ENCODE measurements around the gene ALOX15B. TPM values are rescaled to one million over a fixed set of nuclear protein-coding genes. Genes with fewer than 3 reads are reported as not detected.
A peak's percentile ranks its signal among the peaks of the same experiment; 100 is the strongest.

The ALOX15B gene
- polyA plus RNA-seq, 3 donors = 1.7 to 2.8 (median 2.0) TPM

- no peaks in the 10 kb centered on the region for H3K27me3 ChIP-seq (ENCODE audit: control insufficient read depth in 2 of 2, insufficient read depth in 2 of 2, low read length in 2 of 2)
- WGBS (ENCODE audit: insufficient coverage) = 100% methylated on average over 5 of the region's 7 CpGs
- H3K4me2 ChIP-seq (replicated peaks; ENCODE audit: extremely low read depth, low read length, poor library complexity, severe bottlenecking) = no peak overlapping the region
- no peaks in the 10 kb centered on the region for H3K9me3 Mint-ChIP-seq
- H3K36me3 Mint-ChIP-seq = peaks cover 0 to 4% of the 10 kb centered on the region in 2 donors
- H4K20me1 ChIP-seq (ENCODE audit: insufficient read depth, low read length) = no peaks in the 10 kb centered on the region
- intact Hi-C loops (cut with micrococcal nuclease) = loop anchor here in 1 of 2 donors (10.0 kb wide), 1 partner anchor 307 kb away; no protein-coding TSS in a partner anchor
- DNase-seq = no peak
- H3K4me3 ChIP-seq (replicated peaks in 1 of 3; ENCODE audit: low read depth in 2 of 3, low read length in 3 of 3) = no peak overlapping the region
- H3K9ac ChIP-seq (ENCODE audit: insufficient read depth, low read length, poor library complexity, severe bottlenecking) = no peak overlapping the region
- TF ChIP-seq CTCF (IDR thresholded peaks at IDR 0.05) = no peak
- no peak overlapping the region for H2AFZ ChIP-seq (ENCODE audit: insufficient read depth, low read depth, low read length, poor library complexity, severe bottlenecking)
- peaks cover 0 to 2% of the 10 kb centered on the region in 2 donors for H3K36me3 ChIP-seq (replicated peaks in 1 of 2; ENCODE audit: control insufficient read depth in 1 of 2, insufficient read depth in 2 of 2, low read length in 2 of 2)
- H3K27ac Mint-ChIP-seq = no peak overlapping the region
- H3K27me3 Mint-ChIP-seq (ENCODE audit: low read depth in 3 of 3) = peaks cover 0 to 3% (median under 1%) of the 10 kb centered on the region in 3 donors
- H3K4me1 ChIP-seq (ENCODE audit: control insufficient read depth in 1 of 2, insufficient read depth in 2 of 2, low read length in 2 of 2) = peaks cover 26 to 30% of the 10 kb centered on the region in 2 donors
- peaks cover 27% of the 10 kb centered on the region for H3K4me1 Mint-ChIP-seq
- H3K9me3 ChIP-seq (replicated peaks in 1 of 2; ENCODE audit: control insufficient read depth in 1 of 2, insufficient read depth in 1 of 2, low read length in 2 of 2) = no peaks in the 10 kb centered on the region
- H3K79me2 ChIP-seq (ENCODE audit: insufficient read depth, low read length) = no peaks in the 10 kb centered on the region
- H3K27ac ChIP-seq (ENCODE audit: low read depth in 1 of 2, low read length in 2 of 2) = no peak overlapping the region
- H3K4me3 Mint-ChIP-seq = no peak overlapping the region
These were observed 13.0 kb downstream of the ALOX15B start for GRCh38 chr17:8051831-8052230.

- Histone ChIP-seq H3K79me2 (ENCODE audit: insufficient read depth, low read length) (no peaks in the 10 kb centered on the region), H3K36me3 (replicated peaks in 1 of 2; ENCODE audit: control insufficient read depth in 1 of 2, insufficient read depth in 2 of 2, low read length in 2 of 2) (peaks cover 0 to under 1% of the 10 kb centered on the region in 2 donors), H3K4me3 (replicated peaks in 1 of 3; ENCODE audit: low read depth in 2 of 3, low read length in 3 of 3) (no peak overlapping the region), H2AFZ (ENCODE audit: insufficient read depth, low read depth, low read length, poor library complexity, severe bottlenecking) (no peak overlapping the region), H3K9ac (ENCODE audit: insufficient read depth, low read length, poor library complexity, severe bottlenecking) (no peak overlapping the region), H3K4me2 (replicated peaks; ENCODE audit: extremely low read depth, low read length, poor library complexity, severe bottlenecking) (no peak overlapping the region), H3K4me1 (ENCODE audit: control insufficient read depth in 1 of 2, insufficient read depth in 2 of 2, low read length in 2 of 2) (peaks cover 34 to 37% of the 10 kb centered on the region in 2 donors), H4K20me1 (ENCODE audit: insufficient read depth, low read length) (no peaks in the 10 kb centered on the region), H3K27me3 (ENCODE audit: control insufficient read depth in 2 of 2, insufficient read depth in 2 of 2, low read length in 2 of 2) (no peaks in the 10 kb centered on the region), H3K27ac (ENCODE audit: low read depth in 1 of 2, low read length in 2 of 2) (no peak overlapping the region), H3K9me3 (replicated peaks in 1 of 2; ENCODE audit: control insufficient read depth in 1 of 2, insufficient read depth in 1 of 2, low read length in 2 of 2) (no peaks in the 10 kb centered on the region)
- Mint-ChIP-seq H3K27ac (no peak overlapping the region), H3K27me3 (ENCODE audit: low read depth in 3 of 3) (peaks cover 0 to 3% (median 0%) of the 10 kb centered on the region in 3 donors), H3K4me3 (no peak overlapping the region), H3K9me3 (no peaks in the 10 kb centered on the region), H3K36me3 (peaks cover 0 to 2% of the 10 kb centered on the region in 2 donors), H3K4me1 (peaks cover 34% of the 10 kb centered on the region)
- no CpG with 5 or more reads among the region's 6 CpGs for whole genome bisulfite sequencing (ENCODE audit: insufficient coverage)
- TF ChIP-seq CTCF (IDR thresholded peaks at IDR 0.05) = peak; percentile 19
- no peak for DNase-seq
- intact Hi-C loops (cut with micrococcal nuclease) = loop anchor here in 1 of 2 donors (10.0 kb wide), 1 partner anchor 308 kb away; no protein-coding TSS in a partner anchor
These were observed 13.7 kb downstream of the ALOX15B start for GRCh38 chr17:8052256-8053252.
